AG08396 (cell line): Measurements from ENCODE around the gene PLA2G4D.

Experiments
- DNase-seq: peaks from one replicate; pipeline ENCODE4 v3.0.0; 2012; ENCODE audit warnings: low spot score, mixed read lengths

The PLA2G4D gene

DNA sequence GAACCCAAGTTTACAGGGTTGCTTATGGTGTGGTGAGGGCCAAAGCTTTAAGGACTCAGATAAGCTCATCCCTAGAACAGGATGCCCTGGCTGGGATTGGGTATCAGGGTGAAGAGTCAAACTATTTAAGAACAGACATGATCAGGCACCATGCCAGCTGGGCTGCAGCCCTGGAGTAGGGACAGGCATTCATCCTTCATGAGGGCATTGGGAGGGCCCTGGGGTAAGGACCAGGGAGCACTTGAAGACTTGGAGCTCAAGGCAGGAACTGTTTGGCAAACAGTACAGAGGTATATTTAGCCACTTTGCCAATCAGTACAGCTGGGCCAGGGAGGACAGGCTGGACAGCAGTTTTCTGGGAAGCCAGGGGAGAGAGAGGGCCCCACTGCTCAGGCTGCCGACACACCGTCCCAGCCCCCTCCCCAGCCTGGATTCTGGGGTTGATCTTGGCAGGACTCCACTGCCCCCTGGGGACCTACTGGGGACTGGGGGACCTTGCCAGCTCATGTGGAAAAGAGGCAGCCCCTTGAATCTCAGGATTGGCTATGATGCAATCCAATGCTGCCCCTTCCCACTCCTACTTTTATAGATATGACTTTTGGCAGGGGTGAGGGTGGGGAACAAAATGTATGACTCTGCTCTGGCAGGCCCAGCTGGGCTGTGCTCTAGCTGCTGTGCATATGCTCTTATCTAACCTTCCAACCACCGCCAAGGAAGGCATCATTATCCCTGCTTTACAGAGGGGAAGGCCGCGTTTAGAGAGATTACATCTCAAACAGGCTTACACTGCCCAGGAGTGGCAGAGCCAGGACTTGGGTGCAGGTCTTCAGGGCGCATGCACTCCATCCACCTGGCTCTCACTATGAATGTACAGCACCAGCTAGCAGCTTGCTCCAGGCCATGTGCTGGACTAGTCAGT is 75.8 kb downstream of the PLA2G4D start:
- no peak for DNase-seq
